ENCODE data around the gene SLC8A2. TPM values are rescaled to one million over a fixed set of nuclear protein-coding genes. Genes with fewer than 3 reads are reported as not detected.
"Not testable (repeated sequence)": the region's sequence is repeated elsewhere in the genome, so short reads cannot be mapped to it uniquely, and the experiment has no call there.

SLC8A2 gene
- polyA plus RNA-seq, 4 donors: 0.12 to 0.92 TPM; not detected in 2

DNA sequence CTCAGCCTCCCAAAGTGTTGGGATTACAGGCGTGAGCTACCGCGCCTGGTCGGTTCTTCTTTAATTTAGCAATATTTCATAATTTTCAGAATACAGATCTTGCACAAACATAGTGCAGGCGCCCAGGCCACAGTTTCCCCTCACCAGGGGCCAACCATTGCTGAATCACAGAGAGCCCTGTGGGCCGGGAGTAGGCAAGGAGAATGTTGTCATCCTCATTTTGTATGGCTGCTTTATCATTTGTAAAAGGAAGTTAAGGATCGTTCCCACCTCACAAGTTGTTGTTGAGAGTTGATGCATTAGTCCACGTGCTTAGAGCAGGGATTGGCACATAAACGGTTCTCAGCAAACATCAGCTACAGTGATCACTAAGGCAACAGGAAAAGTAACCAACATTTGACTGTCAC lies 82.5 kb downstream of the SLC8A2 start:
- DNase-seq (no peak), FAIRE-seq (no peak)
- Histone ChIP-seq H3K9me3 (ENCODE audit: control insufficient read depth in 2 of 2, insufficient read depth in 1 of 2, low read depth in 1 of 2, low read length in 1 of 2) (no peaks in the 10 kb centered on the region), H3K27me3 (ENCODE audit: control insufficient read depth in 3 of 3, insufficient read depth in 3 of 3, low read length in 3 of 3) (peaks cover 0 to 2% (median 0%) of the 10 kb centered on the region in 3 donors), H3K4me3 (ENCODE audit: low read depth in 1 of 3, low read length in 3 of 3) (no peak overlapping the region), H3K4me1 (ENCODE audit: control insufficient read depth in 3 of 3, insufficient read depth in 2 of 3, low read depth in 1 of 3, low read length in 2 of 3) (no peaks in the 10 kb centered on the region), H3K27ac (ENCODE audit: low read depth in 1 of 3, low read length in 2 of 3) (no peak overlapping the region), H3K36me3 (ENCODE audit: control insufficient read depth in 3 of 3, insufficient read depth in 2 of 3, low read depth in 1 of 3, low read length in 3 of 3) (no peaks in the 10 kb centered on the region)
- WGBS, 3 donors: 67 to 73% (median 68%) methylated on average over 9 of the region's 9 CpGs

DNA sequence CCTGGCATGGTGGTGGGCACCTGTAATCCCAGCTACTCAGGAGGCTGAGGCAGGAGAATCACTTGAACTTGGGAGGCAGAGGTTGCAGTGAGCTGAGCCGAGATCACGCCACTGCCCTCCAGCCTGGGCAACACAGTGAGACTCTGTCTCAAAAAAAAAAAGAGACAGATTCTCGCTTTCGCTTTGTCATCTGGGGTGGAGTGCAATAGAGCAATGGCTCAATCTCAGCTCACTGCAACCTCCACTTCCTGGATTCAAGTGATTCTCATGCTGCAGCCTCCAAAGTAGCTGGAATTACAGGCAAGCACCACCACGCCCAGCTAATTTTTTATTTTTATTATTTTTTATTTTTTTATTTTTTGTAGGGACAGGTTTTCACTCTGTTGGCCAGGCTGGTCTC lies 83.0 kb downstream of the SLC8A2 start:
- not testable (repeated sequence) for H3K27me3 ChIP-seq (ENCODE audit: control insufficient read depth in 3 of 3, insufficient read depth in 3 of 3, low read length in 3 of 3); FAIRE-seq; H3K36me3 ChIP-seq (ENCODE audit: control insufficient read depth in 3 of 3, insufficient read depth in 2 of 3, low read depth in 1 of 3, low read length in 3 of 3); H3K9me3 ChIP-seq (ENCODE audit: control insufficient read depth in 2 of 2, insufficient read depth in 1 of 2, low read depth in 1 of 2, low read length in 1 of 2); DNase-seq; H3K4me3 ChIP-seq (ENCODE audit: low read depth in 1 of 3, low read length in 3 of 3); H3K4me1 ChIP-seq (ENCODE audit: control insufficient read depth in 3 of 3, insufficient read depth in 2 of 3, low read depth in 1 of 3, low read length in 2 of 3); H3K27ac ChIP-seq (ENCODE audit: low read depth in 1 of 3, low read length in 2 of 3)
- 63 to 72% (median 68%) methylated on average over 5 of the region's 5 CpGs for WGBS, 3 donors

DNA sequence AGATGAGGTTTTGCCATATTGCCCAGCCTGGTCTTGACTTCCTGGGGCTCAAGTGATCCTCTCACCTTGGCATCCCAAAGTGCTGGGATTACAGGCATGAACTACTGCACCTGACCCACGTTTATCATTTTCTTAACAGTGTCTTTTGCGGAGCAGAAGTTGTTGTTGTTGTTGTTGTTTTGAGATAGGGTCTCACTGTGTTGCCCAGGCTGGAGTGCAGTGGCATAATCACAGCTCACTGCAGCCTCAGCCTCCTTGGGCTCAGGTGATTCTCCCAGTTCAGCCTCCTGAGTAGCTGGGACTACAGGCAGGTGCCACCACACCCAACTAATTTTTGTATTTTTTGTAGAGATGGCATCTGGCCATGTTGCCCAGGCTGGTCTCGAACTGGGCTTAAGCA lies 84.1 kb downstream of the SLC8A2 start:
- not testable (repeated sequence) for H3K4me1 ChIP-seq (ENCODE audit: control insufficient read depth in 3 of 3, insufficient read depth in 2 of 3, low read depth in 1 of 3, low read length in 2 of 3); DNase-seq; FAIRE-seq; H3K36me3 ChIP-seq (ENCODE audit: control insufficient read depth in 3 of 3, insufficient read depth in 2 of 3, low read depth in 1 of 3, low read length in 3 of 3); H3K27ac ChIP-seq (ENCODE audit: low read depth in 1 of 3, low read length in 2 of 3); H3K4me3 ChIP-seq (ENCODE audit: low read depth in 1 of 3, low read length in 3 of 3); H3K27me3 ChIP-seq (ENCODE audit: control insufficient read depth in 3 of 3, insufficient read depth in 3 of 3, low read length in 3 of 3); H3K9me3 ChIP-seq (ENCODE audit: control insufficient read depth in 2 of 2, insufficient read depth in 1 of 2, low read depth in 1 of 2, low read length in 1 of 2)
- WGBS, 3 donors: 67 to 81% (median 71%) methylated on average over 3 of the region's 3 CpGs

DNA sequence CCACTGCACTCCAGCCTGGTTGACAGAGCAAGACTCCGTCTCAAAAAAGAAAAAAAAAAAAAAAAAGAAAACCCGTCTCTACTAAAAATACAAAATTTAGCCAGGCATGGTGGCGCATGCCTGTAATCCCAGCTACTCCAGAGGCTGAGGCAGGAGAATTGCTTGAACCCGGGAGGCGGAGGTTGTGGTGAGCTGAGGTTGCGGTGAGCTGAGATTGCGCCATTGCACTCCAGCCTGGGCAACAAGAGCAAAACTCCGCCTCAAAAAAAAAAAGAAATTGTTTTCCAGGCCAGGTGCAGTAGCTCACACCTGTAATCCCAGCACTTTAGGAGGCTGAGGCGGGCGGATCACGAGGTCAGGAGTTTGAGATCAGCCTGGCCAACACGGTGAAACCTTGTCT lies 85.1 kb downstream of the SLC8A2 start:
- not testable (repeated sequence) for H3K27me3 ChIP-seq (ENCODE audit: control insufficient read depth in 3 of 3, insufficient read depth in 3 of 3, low read length in 3 of 3); H3K4me3 ChIP-seq (ENCODE audit: low read depth in 1 of 3, low read length in 3 of 3); H3K27ac ChIP-seq (ENCODE audit: low read depth in 1 of 3, low read length in 2 of 3); FAIRE-seq; H3K4me1 ChIP-seq (ENCODE audit: control insufficient read depth in 3 of 3, insufficient read depth in 2 of 3, low read depth in 1 of 3, low read length in 2 of 3); H3K9me3 ChIP-seq (ENCODE audit: control insufficient read depth in 2 of 2, insufficient read depth in 1 of 2, low read depth in 1 of 2, low read length in 1 of 2); H3K36me3 ChIP-seq (ENCODE audit: control insufficient read depth in 3 of 3, insufficient read depth in 2 of 3, low read depth in 1 of 3, low read length in 3 of 3); DNase-seq
- WGBS, 3 donors: 51 to 76% (median 65%) methylated on average over 11 to 12 of the region's 12 CpGs

DNA sequence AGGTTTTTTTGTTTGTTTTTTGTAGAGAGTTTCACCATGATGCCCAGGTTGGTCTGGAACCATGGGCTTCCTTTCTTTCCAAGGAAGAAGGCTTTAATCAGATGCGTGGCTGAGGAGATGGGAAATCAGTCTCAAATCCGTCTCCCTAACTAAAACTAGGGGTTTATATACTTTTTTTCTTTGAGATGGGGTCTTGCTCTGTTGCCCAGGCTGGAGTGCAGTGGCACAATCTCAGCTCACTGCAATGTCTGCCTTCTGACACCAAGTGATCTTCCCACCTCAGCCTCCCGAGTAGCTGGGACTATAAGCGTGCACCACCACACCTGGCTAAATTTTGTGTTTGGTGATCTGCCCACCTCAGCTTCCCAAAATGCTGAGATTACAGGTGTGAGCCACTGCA lies 87.2 kb downstream of the SLC8A2 start:
- not testable (repeated sequence) for DNase-seq

DNA sequence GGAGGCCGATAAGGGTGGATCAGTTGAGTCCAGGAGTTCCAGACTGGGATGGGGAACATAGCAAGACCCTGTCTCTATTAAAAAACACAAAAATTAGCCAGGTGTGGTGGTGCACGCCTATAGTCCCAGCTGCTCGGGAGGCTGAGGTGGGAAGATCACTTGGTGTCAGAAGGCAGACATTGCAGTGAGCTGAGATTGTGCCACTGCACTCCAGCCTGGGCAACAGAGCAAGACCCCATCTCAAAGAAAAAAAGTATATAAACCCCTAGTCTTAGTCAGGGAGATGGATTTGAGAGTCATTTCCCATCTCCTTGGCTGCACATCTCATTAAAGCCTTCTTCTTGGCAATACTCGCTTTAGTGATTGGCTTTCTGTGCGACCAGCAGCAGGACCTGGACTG lies 87.8 kb downstream of the SLC8A2 start:
- H3K36me3 ChIP-seq (ENCODE audit: control insufficient read depth in 3 of 3, insufficient read depth in 2 of 3, low read depth in 1 of 3, low read length in 3 of 3): peaks cover 7 to 35% (median 8%) of the 10 kb centered on the region in 3 donors
- not testable (repeated sequence) for H3K4me1 ChIP-seq (ENCODE audit: control insufficient read depth in 3 of 3, insufficient read depth in 2 of 3, low read depth in 1 of 3, low read length in 2 of 3); H3K9me3 ChIP-seq (ENCODE audit: control insufficient read depth in 2 of 2, insufficient read depth in 1 of 2, low read depth in 1 of 2, low read length in 1 of 2); H3K27ac ChIP-seq (ENCODE audit: low read depth in 1 of 3, low read length in 2 of 3); H3K4me3 ChIP-seq (ENCODE audit: low read depth in 1 of 3, low read length in 3 of 3); DNase-seq; FAIRE-seq; H3K27me3 ChIP-seq (ENCODE audit: control insufficient read depth in 3 of 3, insufficient read depth in 3 of 3, low read length in 3 of 3)
- WGBS, 3 donors: 77 to 85% (median 83%) methylated on average over 5 of the region's 5 CpGs

More for the DNA sequence above, 87.2 kb downstream of the SLC8A2 start:
- WGBS, 3 donors: 77 to 85% (median 79%) methylated on average over 4 of the region's 4 CpGs
- H3K9me3 ChIP-seq (ENCODE audit: control insufficient read depth in 2 of 2, insufficient read depth in 1 of 2, low read depth in 1 of 2, low read length in 1 of 2); FAIRE-seq; H3K4me1 ChIP-seq (ENCODE audit: control insufficient read depth in 3 of 3, insufficient read depth in 2 of 3, low read depth in 1 of 3, low read length in 2 of 3); H3K27ac ChIP-seq (ENCODE audit: low read depth in 1 of 3, low read length in 2 of 3); H3K4me3 ChIP-seq (ENCODE audit: low read depth in 1 of 3, low read length in 3 of 3); H3K27me3 ChIP-seq (ENCODE audit: control insufficient read depth in 3 of 3, insufficient read depth in 3 of 3, low read length in 3 of 3): not testable (repeated sequence)
- peaks cover 5 to 30% (median 8%) of the 10 kb centered on the region in 3 donors for H3K36me3 ChIP-seq (ENCODE audit: control insufficient read depth in 3 of 3, insufficient read depth in 2 of 3, low read depth in 1 of 3, low read length in 3 of 3)

DNA sequence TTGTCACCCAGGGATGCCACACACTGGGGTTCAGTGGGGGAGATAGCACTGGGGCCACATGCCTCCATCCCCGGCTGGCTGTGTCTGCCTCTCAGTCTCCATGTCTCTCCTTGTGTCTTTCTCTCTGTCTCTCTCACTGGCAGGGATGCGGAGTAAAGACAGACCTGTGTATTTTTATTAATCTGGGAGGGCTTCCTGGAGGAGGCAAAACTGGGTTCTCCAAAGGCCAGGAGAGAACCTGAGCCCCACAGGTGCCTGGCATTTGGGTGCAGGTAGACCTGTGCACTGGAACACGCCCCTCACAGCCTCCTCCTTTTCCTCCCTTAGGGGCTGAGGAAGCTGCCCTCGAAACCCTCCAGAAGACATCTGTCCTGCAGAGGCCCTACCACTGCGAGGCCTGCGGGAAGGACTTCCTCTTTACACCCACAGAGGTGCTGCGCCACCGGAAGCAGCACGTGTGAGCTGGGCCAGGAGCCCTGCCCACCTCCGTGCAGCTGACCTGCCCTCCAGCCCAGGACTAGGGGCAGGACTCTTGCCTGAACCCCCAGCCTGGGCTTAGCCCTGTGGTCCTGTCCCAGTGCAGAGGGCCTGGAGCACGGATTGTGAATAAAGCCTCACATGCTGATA lies 89.9 kb downstream of the SLC8A2 start:
- no peaks in the 10 kb centered on the region for H3K27me3 ChIP-seq (ENCODE audit: control insufficient read depth in 3 of 3, insufficient read depth in 3 of 3, low read length in 3 of 3)
- no peak for FAIRE-seq
- H3K4me1 ChIP-seq (ENCODE audit: control insufficient read depth in 3 of 3, insufficient read depth in 2 of 3, low read depth in 1 of 3, low read length in 2 of 3): no peaks in the 10 kb centered on the region
- no peaks in the 10 kb centered on the region for H3K9me3 ChIP-seq (ENCODE audit: control insufficient read depth in 2 of 2, insufficient read depth in 1 of 2, low read depth in 1 of 2, low read length in 1 of 2)
- peak in 1 of 2 donors; percentile 11 for DNase-seq
- no peak overlapping the region for H3K27ac ChIP-seq (ENCODE audit: low read depth in 1 of 3, low read length in 2 of 3)
- no peak overlapping the region for H3K4me3 ChIP-seq (ENCODE audit: low read depth in 1 of 3, low read length in 3 of 3)
- H3K36me3 ChIP-seq (ENCODE audit: control insufficient read depth in 3 of 3, insufficient read depth in 2 of 3, low read depth in 1 of 3, low read length in 3 of 3): peaks cover 11 to 55% (median 12%) of the 10 kb centered on the region in 3 donors
- WGBS, 3 donors: 75 to 80% (median 76%) methylated on average over 11 of the region's 11 CpGs

DNA sequence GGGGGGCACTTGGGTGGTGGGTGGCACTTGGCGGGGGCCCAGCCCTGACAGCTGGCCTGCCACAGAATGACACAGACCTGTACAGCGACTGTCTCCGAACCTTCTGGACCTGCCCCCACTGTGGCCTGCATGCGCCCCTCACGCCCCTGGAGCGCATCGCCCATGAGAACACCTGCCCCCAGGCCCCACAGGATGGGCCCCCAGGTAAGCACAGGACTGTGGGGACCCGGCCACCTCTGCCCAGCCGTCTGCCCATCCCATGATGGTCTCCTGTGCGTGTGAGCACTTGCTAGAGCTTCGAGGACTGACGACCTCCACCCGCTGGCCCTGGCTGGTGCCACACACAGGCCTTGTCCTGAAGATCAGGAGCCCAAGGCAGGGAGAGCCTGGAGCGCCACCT lies 90.6 kb downstream of the SLC8A2 start:
- Histone ChIP-seq H3K9me3 (ENCODE audit: control insufficient read depth in 2 of 2, insufficient read depth in 1 of 2, low read depth in 1 of 2, low read length in 1 of 2) (no peaks in the 10 kb centered on the region), H3K36me3 (ENCODE audit: control insufficient read depth in 3 of 3, insufficient read depth in 2 of 3, low read depth in 1 of 3, low read length in 3 of 3) (peaks cover 14 to 61% (median 14%) of the 10 kb centered on the region in 3 donors), H3K4me1 (ENCODE audit: control insufficient read depth in 3 of 3, insufficient read depth in 2 of 3, low read depth in 1 of 3, low read length in 2 of 3) (peaks cover 0 to 3% (median 0%) of the 10 kb centered on the region in 3 donors), H3K27ac (ENCODE audit: low read depth in 1 of 3, low read length in 2 of 3) (no peak overlapping the region), H3K4me3 (ENCODE audit: low read depth in 1 of 3, low read length in 3 of 3) (no peak overlapping the region), H3K27me3 (ENCODE audit: control insufficient read depth in 3 of 3, insufficient read depth in 3 of 3, low read length in 3 of 3) (no peaks in the 10 kb centered on the region)
- no peak for FAIRE-seq
- 90 to 93% (median 93%) methylated on average over 14 of the region's 14 CpGs for WGBS, 3 donors
- no peak for DNase-seq

DNA sequence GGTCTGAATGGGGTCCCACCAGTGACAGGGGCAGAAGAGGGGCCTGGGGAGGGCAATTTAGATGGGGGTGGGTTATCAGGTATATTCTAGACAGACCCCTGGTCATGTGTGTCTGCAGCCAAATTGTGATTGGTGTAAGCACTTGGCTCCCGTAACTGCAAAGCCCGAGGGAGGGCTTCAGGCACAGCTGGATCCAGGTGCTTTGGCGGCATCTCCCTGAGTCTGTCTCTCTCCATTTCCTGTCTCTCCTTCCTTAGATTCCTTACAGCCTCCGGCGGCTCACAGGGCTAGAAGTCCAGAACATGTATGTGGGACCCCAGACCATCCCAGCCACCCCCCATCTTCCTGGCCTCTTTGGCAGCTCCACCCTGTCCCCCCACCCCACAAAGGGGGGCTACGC lies 91.1 kb downstream of the SLC8A2 start:
- FAIRE-seq: no peak
- H3K36me3 ChIP-seq (ENCODE audit: control insufficient read depth in 3 of 3, insufficient read depth in 2 of 3, low read depth in 1 of 3, low read length in 3 of 3): peaks cover 15 to 67% (median 19%) of the 10 kb centered on the region in 3 donors

More for the DNA sequence above, 91.1 kb downstream of the SLC8A2 start:
- 93 to 99% (median 96%) methylated on average over 6 of the region's 6 CpGs for WGBS, 3 donors
- Histone ChIP-seq H3K9me3 (ENCODE audit: control insufficient read depth in 2 of 2, insufficient read depth in 1 of 2, low read depth in 1 of 2, low read length in 1 of 2) (no peaks in the 10 kb centered on the region), H3K27me3 (ENCODE audit: control insufficient read depth in 3 of 3, insufficient read depth in 3 of 3, low read length in 3 of 3) (no peaks in the 10 kb centered on the region), H3K27ac (ENCODE audit: low read depth in 1 of 3, low read length in 2 of 3) (no peak overlapping the region), H3K4me3 (ENCODE audit: low read depth in 1 of 3, low read length in 3 of 3) (no peak overlapping the region), H3K4me1 (ENCODE audit: control insufficient read depth in 3 of 3, insufficient read depth in 2 of 3, low read depth in 1 of 3, low read length in 2 of 3) (peaks cover 0 to 3% (median 0%) of the 10 kb centered on the region in 3 donors)
- no peak for DNase-seq

All from small intestine (tissue), 7 donors.